ENCODE data around the gene POLD1. TPM values are rescaled to one million over a fixed set of nuclear protein-coding genes. Genes with fewer than 3 reads are reported as not detected.

Gene POLD1
- total and polyA plus RNA-seq, 2 of the 13 experiments (the other 11 are each of a cell fraction or from before 2014, with no cell fraction given) = 17.4 to 54.0 TPM

- TF ChIP-seq ZNF382 (CRISPR knock-in tag; IDR thresholded peaks at IDR 0.05; ENCODE audit: borderline replicate concordance) (no peak), DRAP1 (CRISPR knock-in tag; IDR thresholded peaks at IDR 0.05) (no peak), HMGXB4 (CRISPR knock-in tag; IDR thresholded peaks at IDR 0.05; ENCODE audit: borderline replicate concordance in 1 of 2, low read depth in 1 of 2) (0 out of 4 replicates have a peak, but pooled peaks of 1 of the 2 experiments have one; percentile 57), ZNF724P (CRISPR knock-in tag; IDR thresholded peaks at IDR 0.05; ENCODE audit: borderline replicate concordance) (no peak), ZNF570 (CRISPR knock-in tag; IDR thresholded peaks at IDR 0.05; ENCODE audit: borderline replicate concordance) (no peak), ZNF615 (CRISPR knock-in tag; IDR thresholded peaks at IDR 0.05; ENCODE audit: borderline replicate concordance) (no peak), ZMYM2 (CRISPR knock-in tag; IDR thresholded peaks at IDR 0.05) (0 out of 2 replicates have a peak, but pooled peaks have one; percentile 34), THAP8 (CRISPR knock-in tag; IDR thresholded peaks at IDR 0.05; ENCODE audit: borderline replicate concordance) (no peak), KAT8 (CRISPR knock-in tag; IDR thresholded peaks at IDR 0.05) (0 out of 2 replicates have a peak, but pooled peaks have one; percentile 37), XRCC5 (optimal IDR thresholded peaks at IDR 0.05; ENCODE audit: low read length) (peak; percentile 21), CENPBD1 (CRISPR knock-in tag; IDR thresholded peaks at IDR 0.05; ENCODE audit: borderline replicate concordance, low read depth) (no peak), ZNF331 (CRISPR knock-in tag; IDR thresholded peaks at IDR 0.05) (0 out of 2 replicates have a peak, but pooled peaks have one; percentile 47), EHMT2 (IDR thresholded peaks at IDR 0.05; ENCODE audit: borderline replicate concordance, low read depth, low read length) (0 out of 2 replicates have a peak, but pooled peaks have one; percentile 37), FOXA1 (IDR thresholded peaks at IDR 0.05) (no peak), FOXA1 (CRISPR knock-in tag; IDR thresholded peaks at IDR 0.05) (0 out of 2 replicates have a peak, but pooled peaks have one; percentile 3), ZSCAN22 (CRISPR knock-in tag; IDR thresholded peaks at IDR 0.05) (0 out of 2 replicates have a peak, but pooled peaks have one; percentile 57), ZNF280D (CRISPR knock-in tag; IDR thresholded peaks at IDR 0.05) (peak; percentile 28; the same call in 1 of the 2 replicates), CEBPZ (IDR thresholded peaks at IDR 0.05; ENCODE audit: low read length) (no peak)
Observed at GRCh38 chr19:50461066-50461875, 77.1 kb downstream of the POLD1 start (continued).

All from HepG2 (cell line).